OCI-LY1 (cell line): Measurements from ENCODE around the gene ADGRL4.

ENCODE experiments used
- H2AFZ ChIP-seq: fragments of 200-600 bp; sonication (generic), shearing (Covaris generic); 2 replicates; pipeline ENCODE4 v1.6.0; 2014; ENCODE audit warnings: antibody characterized with exemption, mild to moderate bottlenecking, low read length
- H3F3A ChIP-seq: fragments of 200-600 bp; sonication (generic), shearing (Covaris generic); 2 replicates; pipeline ENCODE4 v1.6.0; 2014; ENCODE audit warnings: mild to moderate bottlenecking, antibody characterized with exemption, low read length, moderate library complexity; ENCODE audit not compliant: insufficient read depth
- H3K27ac ChIP-seq: fragments of 200-600 bp; sonication (generic); 2 replicates; pipeline ENCODE4 v1.5.1; 2014; ENCODE audit warnings: low read length, mixed run types, mild to moderate bottlenecking, low read depth; ENCODE audit not compliant: poor library complexity, severe bottlenecking
- H3K27me3 ChIP-seq: fragments of 200-600 bp; sonication (generic); 2 replicates; pipeline ENCODE4 v1.6.0; 2014; ENCODE audit warnings: antibody characterized with exemption, mild to moderate bottlenecking, low read length, moderate library complexity; ENCODE audit not compliant: insufficient read depth
- H3K36me3 ChIP-seq: fragments of 200-600 bp; sonication (generic); 2 replicates; pipeline ENCODE4 v1.6.1; 2014; ENCODE audit warnings: mild to moderate bottlenecking, antibody characterized with exemption, low read length, moderate library complexity, mixed read lengths; ENCODE audit not compliant: insufficient read depth
- H3K4me1 ChIP-seq: fragments of 200-600 bp; sonication (generic); 2 replicates; pipeline ENCODE4 v1.5.1; 2014; ENCODE audit warnings: mild to moderate bottlenecking, low read length, moderate library complexity; ENCODE audit not compliant: insufficient read depth, severe bottlenecking
- H3K4me2 ChIP-seq: fragments of 200-600 bp; sonication (generic), shearing (Covaris generic); 2 replicates; pipeline ENCODE4 v1.6.1; 2014; ENCODE audit warnings: low read length
- H3K4me3 ChIP-seq: fragments of 200-600 bp; sonication (generic); 2 replicates; pipeline ENCODE4 v1.5.1; 2014; ENCODE audit warnings: low read length, low read depth, mild to moderate bottlenecking, mixed read lengths; ENCODE audit not compliant: poor library complexity, severe bottlenecking
- H3K79me2 ChIP-seq: fragments of 200-600 bp; shearing (Covaris generic); 2 replicates; pipeline ENCODE4 v1.6.1; 2016; ENCODE audit warnings: mixed run types, low read length, mixed read lengths; ENCODE audit not compliant: insufficient read depth
- H3K9ac ChIP-seq: fragments of 200-600 bp; sonication (generic), shearing (Covaris generic); 2 replicates; pipeline ENCODE4 v1.6.1; 2014; ENCODE audit warnings: mild to moderate bottlenecking, low read length, mixed read lengths
- H3K9me2 ChIP-seq: fragments of 200-600 bp; sonication (generic), shearing (Covaris generic); 2 replicates; pipeline ENCODE4 v1.6.1; 2014; ENCODE audit warnings: low read depth, mild to moderate bottlenecking, low read length, mixed read lengths
- H3K9me3 ChIP-seq: fragments of 200-600 bp; shearing (Covaris generic); 2 replicates; pipeline ENCODE4 v1.6.1; 2014; ENCODE audit warnings: low read length, mixed read lengths
- H4K20me1 ChIP-seq: fragments of 200-600 bp; sonication (generic), shearing (Covaris generic); 2 replicates; pipeline ENCODE4 v1.6.0; 2016; ENCODE audit warnings: mild to moderate bottlenecking, low read length; ENCODE audit not compliant: insufficient read depth
- EZH2 ChIP-seq: fragments of 200-600 bp; sonication (generic), shearing (Covaris generic); IDR thresholded peaks from 2 replicates; pipeline ENCODE4 v1.8.0; 2017; ENCODE audit warnings: borderline replicate concordance, mixed run types, mild to moderate bottlenecking, antibody characterized with exemption, low read length, moderate library complexity, mixed read lengths
- TF ChIP-seq, protein P1 (sequence below): fragments of 200-600 bp; sonication (generic), shearing (Covaris generic); IDR thresholded peaks from 2 replicates; pipeline ENCODE4 v1.5.1; 2017; ENCODE audit warnings: mild to moderate bottlenecking, antibody characterized with exemption, low read length, moderate library complexity, mixed read lengths

Gene ADGRL4

DNA sequence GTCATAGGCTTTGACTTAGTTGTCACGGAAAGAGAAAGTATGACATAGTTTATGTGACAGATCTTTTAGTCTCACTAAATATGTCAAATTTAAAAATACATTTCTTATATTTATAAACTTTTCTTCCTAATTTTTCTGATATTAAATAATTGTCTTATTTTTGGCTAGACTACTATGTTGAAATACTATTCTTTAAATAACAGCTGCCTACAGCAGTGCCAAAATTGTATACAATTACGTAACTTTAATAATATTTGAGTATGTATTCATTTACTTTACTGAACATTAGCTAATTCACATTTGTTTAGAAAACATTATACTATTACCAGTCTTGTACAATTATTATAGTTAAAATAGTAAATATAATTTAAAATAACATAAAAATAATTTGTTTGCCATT lies 137.4 kb downstream of the ADGRL4 start:
- no peaks in the 10 kb centered on the region for H3K79me2 ChIP-seq
- H3F3A ChIP-seq = no peaks in the 10 kb centered on the region
- H3K27me3 ChIP-seq = no peaks in the 10 kb centered on the region
- H3K4me3 ChIP-seq = no peak overlapping the region
- no peak overlapping the region for H2AFZ ChIP-seq
- no peaks in the 10 kb centered on the region for H4K20me1 ChIP-seq
- no peak overlapping the region for H3K4me2 ChIP-seq
- TF ChIP-seq, protein P1, sequence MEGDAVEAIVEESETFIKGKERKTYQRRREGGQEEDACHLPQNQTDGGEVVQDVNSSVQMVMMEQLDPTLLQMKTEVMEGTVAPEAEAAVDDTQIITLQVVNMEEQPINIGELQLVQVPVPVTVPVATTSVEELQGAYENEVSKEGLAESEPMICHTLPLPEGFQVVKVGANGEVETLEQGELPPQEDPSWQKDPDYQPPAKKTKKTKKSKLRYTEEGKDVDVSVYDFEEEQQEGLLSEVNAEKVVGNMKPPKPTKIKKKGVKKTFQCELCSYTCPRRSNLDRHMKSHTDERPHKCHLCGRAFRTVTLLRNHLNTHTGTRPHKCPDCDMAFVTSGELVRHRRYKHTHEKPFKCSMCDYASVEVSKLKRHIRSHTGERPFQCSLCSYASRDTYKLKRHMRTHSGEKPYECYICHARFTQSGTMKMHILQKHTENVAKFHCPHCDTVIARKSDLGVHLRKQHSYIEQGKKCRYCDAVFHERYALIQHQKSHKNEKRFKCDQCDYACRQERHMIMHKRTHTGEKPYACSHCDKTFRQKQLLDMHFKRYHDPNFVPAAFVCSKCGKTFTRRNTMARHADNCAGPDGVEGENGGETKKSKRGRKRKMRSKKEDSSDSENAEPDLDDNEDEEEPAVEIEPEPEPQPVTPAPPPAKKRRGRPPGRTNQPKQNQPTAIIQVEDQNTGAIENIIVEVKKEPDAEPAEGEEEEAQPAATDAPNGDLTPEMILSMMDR = no peak
- TF ChIP-seq EZH2 = no peak
- H3K9me2 ChIP-seq = no peaks in the 10 kb centered on the region
- H3K9me3 ChIP-seq = no peaks in the 10 kb centered on the region
- H3K27ac ChIP-seq = no peak overlapping the region
- no peaks in the 10 kb centered on the region for H3K4me1 ChIP-seq
- H3K9ac ChIP-seq = no peak overlapping the region
- H3K36me3 ChIP-seq = no peaks in the 10 kb centered on the region

DNA sequence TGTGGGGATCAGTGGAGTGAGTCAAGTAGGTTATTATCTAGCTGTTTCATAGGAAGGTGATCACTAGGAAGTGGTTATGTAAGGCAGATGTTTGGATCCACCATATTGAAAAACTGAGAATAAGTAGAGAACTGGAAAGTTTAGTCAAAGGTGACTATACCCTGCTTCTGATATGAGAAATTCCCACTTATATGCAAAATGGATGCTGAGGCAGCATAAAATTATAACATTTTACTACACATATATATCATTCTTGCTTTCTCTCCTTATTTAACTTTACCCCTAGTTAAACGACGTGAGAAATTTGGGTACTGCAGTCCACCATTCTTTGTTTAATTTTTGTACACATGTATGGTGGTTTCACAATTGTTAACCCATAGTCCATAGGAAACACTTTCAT lies 142.4 kb downstream of the ADGRL4 start:
- Histone ChIP-seq H4K20me1 (no peaks in the 10 kb centered on the region), H3K9ac (no peak overlapping the region), H3K4me2 (no peak overlapping the region), H3K27me3 (no peaks in the 10 kb centered on the region), H2AFZ (no peak overlapping the region), H3K9me2 (no peaks in the 10 kb centered on the region), H3F3A (no peaks in the 10 kb centered on the region), H3K9me3 (no peaks in the 10 kb centered on the region), H3K36me3 (no peaks in the 10 kb centered on the region), H3K4me1 (no peaks in the 10 kb centered on the region), H3K4me3 (no peak overlapping the region), H3K79me2 (no peaks in the 10 kb centered on the region), H3K27ac (no peak overlapping the region)
- TF ChIP-seq, protein P1 = no peak
- TF ChIP-seq EZH2 = no peak

DNA sequence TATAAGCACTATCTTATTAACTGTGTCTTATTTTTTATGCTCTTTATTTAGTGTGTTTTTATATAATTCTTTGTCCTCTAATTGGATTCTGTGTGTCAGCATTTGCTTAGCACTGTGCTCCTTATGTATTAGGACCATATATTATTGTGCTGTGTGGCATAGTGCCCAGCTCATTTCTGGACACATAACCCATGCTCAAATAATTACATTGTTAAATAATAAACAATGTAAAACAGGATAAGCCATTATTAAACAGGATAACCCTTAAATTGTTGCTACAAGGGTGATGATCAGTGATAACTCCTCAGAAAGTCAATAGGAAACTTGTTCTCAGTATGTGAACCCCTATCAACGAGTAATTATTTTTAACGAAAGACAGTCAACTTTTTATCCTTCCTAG lies 150.4 kb downstream of the ADGRL4 start:
- H3K79me2 ChIP-seq = no peaks in the 10 kb centered on the region
- H3K4me3 ChIP-seq = no peak overlapping the region
- H3F3A ChIP-seq = no peaks in the 10 kb centered on the region
- H3K36me3 ChIP-seq = no peaks in the 10 kb centered on the region
- H3K27me3 ChIP-seq = no peaks in the 10 kb centered on the region
- H3K9me3 ChIP-seq = no peaks in the 10 kb centered on the region
- H3K27ac ChIP-seq = no peak overlapping the region
- no peak for TF ChIP-seq EZH2
- TF ChIP-seq, protein P1 = no peak
- H3K4me1 ChIP-seq = no peaks in the 10 kb centered on the region
- no peaks in the 10 kb centered on the region for H3K9me2 ChIP-seq
- no peak overlapping the region for H2AFZ ChIP-seq
- no peak overlapping the region for H3K9ac ChIP-seq
- H3K4me2 ChIP-seq = no peak overlapping the region
- no peaks in the 10 kb centered on the region for H4K20me1 ChIP-seq
